GM19193 (cell line): ENCODE measurements around the gene F10.

Experiments used
- POLR2A ChIP-seq: IDR thresholded peaks from 4 replicates; pipeline ENCODE4 v1.6.1; 2011; ENCODE audit not compliant: insufficient read depth, insufficient read length; ENCODE audit errors: extremely low read depth

Gene F10

DNA sequence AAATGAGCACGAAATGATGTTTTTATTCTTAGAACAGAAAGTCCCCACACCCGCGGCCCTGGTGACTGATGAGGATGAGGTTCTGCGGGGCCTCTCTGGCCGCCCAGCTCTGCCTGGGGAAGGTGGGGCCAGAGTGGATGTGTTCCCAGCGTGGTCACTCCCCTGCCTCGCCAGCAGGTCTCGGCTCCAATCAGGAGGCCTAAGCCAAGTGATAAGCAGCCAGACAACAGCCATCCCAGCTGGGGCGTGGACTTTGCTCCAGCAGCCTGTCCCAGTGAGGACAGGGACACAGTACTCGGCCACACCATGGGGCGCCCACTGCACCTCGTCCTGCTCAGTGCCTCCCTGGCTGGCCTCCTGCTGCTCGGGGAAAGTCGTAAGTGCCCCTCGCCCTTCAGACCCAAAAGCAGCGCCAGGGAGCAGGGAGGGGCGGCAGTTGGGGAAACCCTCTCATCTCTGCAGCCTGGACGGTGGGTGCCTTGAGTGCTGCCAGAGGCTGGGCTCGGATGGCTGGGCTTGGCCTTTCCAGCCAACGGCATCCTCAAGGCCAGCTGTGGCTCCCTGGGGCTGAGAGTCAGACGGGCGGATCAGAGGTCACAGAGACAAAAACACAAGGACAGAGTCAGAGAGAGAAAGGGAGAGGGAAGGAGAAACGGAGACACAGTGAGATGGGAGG, at the start of gene F10:
F10 (plus strand) TSS at position 250 of the 676 bp plus-strand sequence; CDS start at position 307, 57 bp downstream.
- no peak for TF ChIP-seq POLR2A

DNA sequence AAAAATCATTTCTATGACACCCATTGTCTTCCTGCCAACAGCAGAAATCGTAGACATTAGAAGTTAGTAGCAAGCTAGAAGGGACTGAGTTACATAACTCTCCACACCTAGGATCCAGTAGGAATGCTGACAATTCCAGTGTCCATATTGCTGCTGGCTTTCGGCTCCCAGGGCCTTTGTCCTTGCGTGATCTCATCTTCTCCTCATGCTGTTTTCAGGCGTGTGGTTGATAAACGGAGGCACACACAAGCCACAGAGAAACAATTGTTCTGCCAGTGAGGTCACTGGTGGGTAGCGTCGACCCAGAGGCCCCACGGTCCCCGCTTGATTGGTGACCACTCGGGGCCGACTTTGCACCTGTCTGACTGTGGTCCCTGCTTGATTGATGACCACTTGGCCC, 48.7 kb upstream of the F10 start:
- no peak for TF ChIP-seq POLR2A

DNA sequence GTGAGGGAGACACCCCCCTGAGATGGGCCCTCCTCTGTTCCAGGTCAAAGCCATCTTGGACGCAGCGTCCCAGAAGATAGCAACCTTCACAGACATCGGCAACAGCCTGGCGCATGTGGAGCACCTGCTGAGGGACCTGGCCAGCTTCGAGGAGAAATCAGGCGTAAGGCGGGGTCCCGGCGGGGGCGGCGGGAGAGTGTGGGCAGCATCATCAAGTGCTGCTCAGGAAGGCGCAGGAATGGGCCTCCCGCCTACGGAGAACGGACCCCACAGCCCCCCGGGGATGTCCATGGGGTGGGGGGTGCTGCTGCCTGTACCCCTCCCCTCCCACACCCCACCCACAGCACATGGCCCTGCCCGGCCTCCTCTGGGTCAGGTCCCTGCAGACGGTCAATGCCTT, 48.2 kb upstream of the F10 start:
- no peak for TF ChIP-seq POLR2A

DNA sequence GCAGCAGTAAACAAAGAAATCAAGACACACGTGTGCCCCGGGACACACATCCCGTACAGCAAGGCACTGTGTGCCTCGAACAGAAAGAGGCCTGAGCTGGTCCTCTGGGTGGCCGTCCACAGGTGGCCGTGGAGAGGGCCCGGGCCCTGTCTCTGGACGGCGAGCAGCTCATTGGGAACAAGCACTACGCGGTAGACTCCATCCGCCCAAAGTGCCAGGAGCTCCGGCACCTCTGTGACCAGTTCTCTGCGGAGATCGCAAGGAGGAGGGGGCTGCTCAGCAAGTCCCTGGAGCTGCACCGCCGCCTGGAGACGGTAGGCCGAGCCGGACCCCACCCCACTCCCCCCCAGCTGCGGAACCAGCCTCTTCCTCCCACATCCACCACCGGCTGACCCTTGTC, 47.7 kb upstream of the F10 start:
- no peak for TF ChIP-seq POLR2A

DNA sequence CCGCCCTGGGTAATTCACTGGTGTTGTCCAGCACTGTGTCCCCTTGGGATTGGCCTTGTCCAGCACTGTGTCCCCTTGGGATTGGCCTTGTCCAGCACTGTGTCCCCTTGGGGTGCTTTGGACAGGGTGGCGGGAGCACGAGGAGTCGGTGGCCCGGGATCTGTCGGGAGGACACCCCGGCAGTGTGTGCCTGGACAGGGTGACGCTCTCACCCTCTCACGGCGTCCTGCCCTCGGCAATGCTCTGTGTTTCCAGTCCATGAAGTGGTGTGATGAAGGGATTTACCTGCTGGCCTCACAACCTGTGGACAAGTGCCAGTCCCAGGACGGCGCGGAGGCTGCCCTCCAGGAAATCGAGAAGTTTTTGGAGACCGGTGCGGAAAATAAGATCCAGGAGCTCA, 46.9 kb upstream of the F10 start:
- TF ChIP-seq POLR2A, result no peak

DNA sequence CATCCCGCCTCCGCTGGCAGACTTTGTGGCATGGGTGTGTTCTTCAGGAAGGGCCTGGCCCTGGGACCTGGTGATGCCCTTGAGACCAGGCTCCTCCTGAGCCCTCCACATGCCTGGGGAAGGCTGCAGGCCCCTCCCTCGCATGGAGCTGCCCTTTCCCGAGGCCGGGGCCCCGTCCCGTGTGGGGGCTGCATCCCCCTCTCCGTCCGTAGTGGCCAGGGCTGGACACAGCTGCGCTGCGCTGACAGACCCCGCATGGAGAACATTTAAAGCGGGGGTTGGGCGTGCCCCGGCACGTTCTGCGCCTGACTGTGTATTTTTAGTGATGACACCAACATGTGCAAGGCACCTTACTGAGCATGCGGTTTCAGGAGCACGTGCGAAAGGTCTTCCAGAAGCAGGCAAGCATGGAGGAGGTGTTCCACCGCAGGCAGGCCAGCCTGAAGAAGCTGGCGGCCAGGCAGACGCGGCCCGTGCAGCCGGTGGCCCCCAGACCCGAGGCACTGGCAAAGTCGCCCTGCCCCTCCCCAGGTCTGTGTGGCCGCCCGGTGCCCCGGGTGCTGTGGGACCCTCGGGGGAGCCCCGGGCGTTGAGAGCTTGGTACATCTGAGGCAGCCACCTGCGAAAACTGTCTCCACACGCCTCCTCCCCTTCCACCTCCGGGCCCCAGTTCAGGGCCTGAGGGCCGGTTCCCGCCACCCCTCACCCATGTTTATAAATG, 45.8 kb upstream of the F10 start:
- no peak for TF ChIP-seq POLR2A

DNA sequence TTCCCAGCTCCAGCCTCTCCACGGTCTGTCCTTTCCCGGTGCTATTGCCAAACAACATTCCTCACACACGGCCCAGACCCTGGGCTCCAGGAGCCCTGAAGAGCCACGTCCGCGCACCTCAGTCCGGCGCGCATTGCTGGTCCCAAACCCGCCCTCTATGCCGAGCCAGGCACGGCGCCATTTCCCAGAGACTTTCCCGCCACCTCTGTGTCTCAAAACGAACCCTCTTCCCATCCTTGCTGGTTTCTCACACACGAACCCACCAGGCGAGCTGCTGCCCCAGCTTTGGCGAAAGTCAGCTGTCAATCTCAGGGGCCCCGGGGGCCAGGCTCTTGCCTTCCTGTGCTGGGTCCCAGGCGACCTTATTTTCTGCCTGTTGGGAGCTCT, 45.0 kb upstream of the F10 start:
- no peak for TF ChIP-seq POLR2A

DNA sequence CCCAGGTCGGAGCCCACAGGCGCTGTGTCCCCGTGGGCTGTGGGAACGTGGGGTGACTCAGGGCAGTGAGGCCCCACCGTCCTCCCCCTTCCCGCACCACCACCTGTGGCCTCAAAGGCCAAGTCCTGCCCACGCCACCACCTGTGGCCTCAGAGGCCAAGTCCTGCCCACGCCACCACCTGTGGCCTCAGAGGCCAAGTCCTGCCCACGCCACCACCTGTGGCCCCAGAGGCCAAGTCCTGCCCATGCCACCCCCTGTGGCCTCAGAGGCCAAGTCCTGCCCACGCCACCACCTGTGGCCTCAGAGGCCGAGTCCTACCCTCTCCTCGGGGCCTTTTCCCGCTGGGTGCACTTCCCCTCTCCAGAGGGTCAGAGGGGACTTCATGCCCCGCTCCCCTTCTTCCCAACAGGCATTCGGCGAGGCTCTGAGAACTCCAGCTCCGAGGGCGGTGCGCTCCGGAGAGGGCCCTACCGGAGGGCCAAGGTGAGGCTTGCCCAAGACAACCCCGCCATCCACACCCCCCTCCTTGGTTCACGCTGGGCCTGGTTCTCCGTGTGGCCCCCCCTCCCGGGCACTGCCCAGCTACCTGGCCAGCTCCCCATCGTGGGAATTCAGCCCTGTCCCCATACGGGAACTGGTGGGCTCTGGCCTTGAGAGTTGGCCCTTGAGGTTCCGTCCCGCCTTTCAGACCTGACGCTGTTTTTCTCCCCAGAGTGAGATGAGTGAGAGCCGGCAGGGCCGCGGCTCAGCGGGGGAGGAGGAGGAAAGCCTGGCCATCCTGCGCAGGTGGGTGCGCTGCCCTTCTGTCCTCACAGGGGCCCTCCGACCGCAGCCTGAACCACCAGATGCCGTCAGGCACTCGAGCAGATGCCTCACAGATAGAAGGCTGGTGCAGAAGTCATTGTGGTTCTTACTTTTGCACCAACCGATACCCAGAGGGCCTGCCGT, 44.4 kb upstream of the F10 start:
- TF ChIP-seq POLR2A, result no peak

DNA sequence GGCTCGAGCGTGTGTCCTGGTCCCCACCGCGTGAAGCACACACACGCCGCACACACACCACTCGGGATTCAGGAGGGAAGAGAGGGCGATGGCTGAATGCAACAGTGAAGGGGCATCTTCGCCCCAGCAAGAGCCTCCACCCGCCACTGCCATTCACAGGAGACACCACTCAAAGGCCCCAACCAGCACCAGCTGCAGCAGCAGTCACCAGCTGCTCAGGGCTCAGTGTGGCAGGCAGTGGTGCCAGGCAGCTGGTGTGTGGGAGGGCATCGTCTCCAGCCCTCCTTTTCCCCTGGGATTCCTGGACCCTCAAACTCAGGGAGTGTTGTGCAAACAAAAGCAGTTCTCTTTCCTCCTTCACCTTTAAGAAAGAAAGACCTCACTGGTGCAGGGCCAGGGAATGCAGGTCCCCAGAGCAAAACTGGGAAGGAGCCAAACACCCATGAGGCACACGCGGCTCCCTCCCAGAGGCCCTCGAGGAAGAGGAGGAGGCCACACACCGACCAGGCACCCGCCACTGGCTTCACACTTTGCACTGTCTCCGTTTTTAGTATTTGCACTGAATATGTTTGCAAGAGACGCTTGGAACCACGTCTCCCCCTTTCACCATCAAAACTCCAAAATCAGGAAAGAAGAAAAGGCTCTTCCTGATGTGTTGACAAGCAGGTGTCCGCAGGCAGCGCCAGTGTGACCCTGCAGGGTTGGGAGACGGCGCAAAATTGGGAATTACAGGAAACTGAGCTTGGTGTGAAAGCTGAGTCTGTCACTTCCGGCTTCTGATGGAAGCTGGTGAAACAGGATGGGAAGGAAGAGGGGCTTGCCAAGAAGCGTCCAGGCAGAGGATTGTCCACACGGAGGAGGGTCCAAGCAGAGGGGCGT, 43.5 kb upstream of the F10 start:
- no peak for TF ChIP-seq POLR2A

DNA sequence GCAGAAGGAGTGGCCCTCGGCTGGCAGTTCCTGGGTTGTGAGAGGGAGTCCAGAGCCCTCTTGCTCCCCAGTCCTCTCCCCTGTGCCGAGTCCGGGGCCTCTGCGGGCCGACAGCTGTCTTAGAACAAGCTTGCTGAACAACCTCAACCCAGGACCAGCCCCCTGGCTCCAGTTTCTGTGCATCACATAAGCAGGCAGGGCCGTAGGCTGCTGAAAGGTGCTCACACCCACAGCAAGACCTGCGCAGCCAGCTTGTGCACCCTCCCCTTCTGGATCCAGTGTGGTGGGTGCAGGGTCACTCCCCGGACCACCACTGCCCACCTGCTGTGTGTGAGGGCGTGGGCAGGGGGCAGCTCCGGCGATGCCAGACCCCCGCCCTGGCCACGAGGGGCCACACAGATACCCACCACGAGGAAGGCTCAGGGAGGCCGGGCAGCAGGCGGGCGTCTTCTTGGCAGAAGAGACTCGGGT, 42.2 kb upstream of the F10 start:
- TF ChIP-seq POLR2A, result no peak

DNA sequence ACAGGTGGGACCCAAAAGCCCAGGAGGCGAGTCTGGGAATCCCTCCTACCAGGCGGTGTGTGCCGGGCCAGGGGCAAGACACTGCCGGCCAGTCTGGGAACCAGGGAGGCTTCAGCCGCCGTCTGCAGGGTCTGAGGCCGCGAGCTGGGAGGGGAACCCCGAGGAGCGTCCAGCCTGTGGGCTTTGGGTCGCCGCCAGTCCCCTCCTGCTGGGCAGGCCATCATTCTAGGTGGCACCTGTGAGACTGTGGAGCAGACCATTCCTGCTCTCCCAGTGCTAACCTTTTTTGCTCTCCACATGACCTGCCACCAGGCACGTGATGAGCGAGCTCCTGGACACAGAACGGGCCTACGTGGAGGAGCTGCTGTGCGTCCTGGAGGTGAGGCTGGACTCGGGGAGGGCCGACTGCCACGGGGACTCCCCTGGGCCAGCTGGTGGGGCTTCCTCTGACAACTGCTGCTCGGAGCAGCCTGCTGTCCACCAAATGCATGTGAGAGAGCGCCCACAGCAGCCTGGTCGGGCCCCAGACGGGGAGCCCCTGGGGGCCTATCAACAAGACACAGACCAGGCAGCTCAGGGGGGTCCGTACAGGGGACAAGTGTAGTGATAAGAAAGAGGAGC, 41.6 kb upstream of the F10 start:
- no peak for TF ChIP-seq POLR2A

DNA sequence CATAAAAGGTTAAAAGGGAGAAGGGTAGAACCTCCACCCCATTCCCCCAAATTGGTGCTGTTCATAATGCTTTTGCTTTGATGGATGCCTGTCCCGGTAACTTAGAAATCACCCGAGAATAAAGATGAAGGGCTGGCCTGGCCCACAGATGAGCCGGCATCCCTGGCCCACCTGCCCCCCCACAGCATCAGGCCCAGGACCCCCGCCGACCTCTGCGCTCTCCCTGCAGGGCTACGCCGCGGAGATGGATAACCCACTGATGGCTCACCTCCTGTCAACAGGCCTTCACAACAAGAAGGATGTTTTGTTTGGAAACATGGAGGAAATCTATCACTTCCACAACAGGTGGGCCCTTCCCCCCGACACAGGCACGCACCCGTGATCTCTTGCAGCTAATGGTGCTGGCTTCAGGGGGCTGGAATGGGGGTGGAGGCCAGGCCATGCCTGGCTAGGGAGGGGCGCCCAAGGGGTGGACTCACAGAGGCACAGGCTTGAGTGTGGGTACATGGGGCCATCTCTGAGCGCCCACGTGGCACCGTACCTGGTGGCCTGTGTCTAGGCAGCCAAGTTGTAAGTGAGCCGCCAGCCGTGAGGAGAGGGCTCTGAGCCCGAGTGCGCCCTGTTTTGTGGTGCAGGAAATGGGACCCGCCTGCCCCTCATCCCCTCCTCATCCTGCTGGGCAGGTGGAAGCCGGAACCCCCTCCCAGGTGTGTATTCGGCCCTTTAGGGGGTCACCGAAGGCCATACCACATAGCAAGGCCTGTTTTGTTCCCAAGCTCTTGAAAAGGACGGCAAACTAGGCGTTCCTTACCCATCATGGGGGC, 40.2 kb upstream of the F10 start:
- no peak for TF ChIP-seq POLR2A

DNA sequence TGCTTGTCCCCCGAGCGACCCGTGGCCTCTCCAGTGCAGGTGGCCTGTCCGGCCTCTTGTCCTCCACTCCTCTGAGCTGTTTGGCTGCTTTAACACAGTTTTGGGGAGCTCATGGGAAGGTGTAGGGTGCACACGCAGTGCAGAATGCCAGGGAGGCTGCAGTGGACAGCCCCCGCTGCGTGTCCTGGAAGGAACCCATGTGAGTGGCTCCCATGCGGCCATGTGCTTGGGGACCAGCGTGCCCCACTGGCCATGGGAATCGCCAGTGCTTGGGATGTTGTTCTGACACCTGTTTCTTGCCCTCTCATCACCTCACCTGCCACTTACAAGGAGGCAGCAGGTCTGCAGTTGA, 39.6 kb upstream of the F10 start:
- no peak for TF ChIP-seq POLR2A
